Ishikawa (cell line): Measurements from ENCODE around the gene GSAP.

ENCODE experiments used
- CEBPB ChIP-seq: IDR thresholded peaks from 2 replicates; pipeline ENCODE4 v1.6.1; 2012
- CREB1 ChIP-seq: IDR thresholded peaks from 2 replicates; pipeline ENCODE4 v1.6.1; 2012; ENCODE audit warnings: low read depth
- EGR1 ChIP-seq: IDR thresholded peaks from 2 replicates; pipeline ENCODE4 v1.6.1; 2012
- EP300 ChIP-seq: IDR thresholded peaks from 2 replicates; pipeline ENCODE4 v1.6.1; 2012; ENCODE audit warnings: borderline replicate concordance
- FOXM1 ChIP-seq: IDR thresholded peaks from 2 replicates; pipeline ENCODE4 v1.6.1; 2012; ENCODE audit warnings: low read depth, borderline replicate concordance
- MAX ChIP-seq: IDR thresholded peaks from 2 replicates; pipeline ENCODE4 v1.6.1; 2012
- NFIC ChIP-seq: IDR thresholded peaks from 2 replicates; pipeline ENCODE4 v1.6.1; 2012
- RAD21 ChIP-seq: IDR thresholded peaks from 2 replicates; pipeline ENCODE4 v1.6.1; 2012; ENCODE audit warnings: low read depth
- REST ChIP-seq: IDR thresholded peaks from 2 replicates; pipeline ENCODE4 v1.6.1; 2012; ENCODE audit warnings: low read depth, mild to moderate bottlenecking
- TAF1 ChIP-seq: IDR thresholded peaks from 2 replicates; pipeline ENCODE4 v1.6.1; 2012; ENCODE audit warnings: low read depth, mild to moderate bottlenecking
- TCF12 ChIP-seq: IDR thresholded peaks from 2 replicates; pipeline ENCODE4 v1.6.1; 2012; ENCODE audit warnings: low read depth
- TEAD4 ChIP-seq: IDR thresholded peaks from 2 replicates; pipeline ENCODE4 v1.6.1; 2012
- USF1 ChIP-seq: IDR thresholded peaks from 2 replicates; pipeline ENCODE4 v1.6.1; 2012
- YY1 ChIP-seq: IDR thresholded peaks from 2 replicates; pipeline ENCODE4 v1.6.1; 2012; ENCODE audit warnings: low read depth
- ZBTB7A ChIP-seq: IDR thresholded peaks from 2 replicates; pipeline ENCODE4 v1.6.1; 2012; ENCODE audit warnings: low read depth

The GSAP gene

GRCh38 chr7:77354914-77355313, 61.2 kb downstream of the GSAP start:
- no peak for TF ChIP-seq EP300
- TF ChIP-seq USF1 = no peak

GRCh38 chr7:77354484-77354883, 61.7 kb downstream of the GSAP start:
- TF ChIP-seq YY1 (no peak), REST (no peak), EP300 (no peak), TCF12 (no peak), MAX (no peak), TAF1 (no peak), FOXM1 (no peak), TEAD4 (no peak), USF1 (no peak)

- TF ChIP-seq NFIC (no peak), EP300 (no peak), EGR1 (no peak), TAF1 (no peak), RAD21 (no peak), TCF12 (no peak), CREB1 (no peak), FOXM1 (no peak), YY1 (no peak), TEAD4 (no peak), MAX (no peak), CEBPB (no peak), REST (no peak), ZBTB7A (no peak), USF1 (no peak)
Observed at GRCh38 chr7:77353911-77354310, 62.2 kb downstream of the GSAP start.

GRCh38 chr7:77353407-77353721, 62.8 kb downstream of the GSAP start:
- no peak for TF ChIP-seq TCF12

- no peak for TF ChIP-seq EGR1
- no peak for TF ChIP-seq CREB1
Observed at GRCh38 chr7:77352665-77353406, 63.3 kb downstream of the GSAP start.

- TF ChIP-seq ZBTB7A (no peak), TAF1 (no peak), USF1 (no peak), NFIC (no peak)
Observed at GRCh38 chr7:77351539-77352004, 64.6 kb downstream of the GSAP start.
